K562 (cell line): ENCODE measurements around the gene SCUBE2. TPM values are rescaled to one million over a fixed set of nuclear protein-coding genes. Genes with fewer than 3 reads are reported as not detected.

ENCODE experiments used
- ATAC-seq: fragments of 200-7000 bp; cut with Tn5 transposase; 3 replicates; pipeline ENCODE4 v1.9.1; 2020; ENCODE audit warnings: moderate library complexity
- BruUV-seq: library from RNA; stranded (reverse); fragments of 400-500 nt; replicated peaks from 2 replicates; lab custom pipeline; 2021; lab: Mats Ljungman, UMichigan
- CTCF ChIA-PET: fragments of 300-600 bp; formaldehyde crosslinking; extraction: SDS; loops from one replicate; lab custom pipeline; 2021; ENCODE audit warnings: low intra/inter-chr PET ratio; lab: Yijun Ruan, JAX
- POLR2A ChIA-PET: fragments of 300-600, 350-650 bp; sonication (Branson Sonifier 250); formaldehyde crosslinking; extraction: SDS; loops from one replicate; lab custom pipeline; 2021; ENCODE audit warnings: antibody characterized with exemption, inconsistent platforms; lab: Yijun Ruan, JAX
- DNase-seq, 4 experiments: peaks; one replicate each; pipeline versions ENCODE4 v3.0.0 to v3.0.0-alpha.2; 2011 to 2018; ENCODE audit warnings: low spot score in 3 of 4, mixed read lengths in 3 of 4; ENCODE audit errors: extremely low read depth in 1 of 4
- FAIRE-seq: peaks from 2 replicates; lab custom pipeline; 2011; peaks lifted over from hg19 to GRCh38; lab: Jason Lieb, UNC
- H2AFZ ChIP-seq: 2 replicates; pipeline ENCODE4 v1.6.0; 2011; ENCODE audit warnings: low read depth, low read length, control low read depth, inconsistent platforms
- H3K27ac ChIP-seq: fragments of 200-600 bp; 3 replicates; pipeline ENCODE4 v1.8.0; 2011; ENCODE audit warnings: low read depth, mild to moderate bottlenecking, control low read depth, inconsistent platforms, low read length, moderate library complexity, mixed read lengths; ENCODE audit errors: extremely low read depth
- H3K27me3 ChIP-seq, 2 experiments: fragments of 300-600 bp in 1 of 2; 2 replicates in 1 of 2; 3 replicates in 1 of 2; pipeline versions ENCODE4 v1.6.0 to v1.8.0; 2011; ENCODE audit warnings: inconsistent platforms in 2 of 2, low read length in 2 of 2, mild to moderate bottlenecking in 1 of 2, mixed read lengths in 1 of 2, moderate library complexity in 1 of 2; ENCODE audit not compliant: control insufficient read depth in 2 of 2, insufficient read depth in 2 of 2
- H3K36me3 ChIP-seq: fragments of 300-600 bp; 3 replicates; pipeline ENCODE4 v1.8.0; 2011; ENCODE audit warnings: mild to moderate bottlenecking, low read length, inconsistent platforms; ENCODE audit not compliant: control insufficient read depth, insufficient read depth
- H3K4me1 ChIP-seq, 2 experiments: fragments of 200-600 bp in 1 of 2; replicated peaks in 1 of 2; 2 replicates in 1 of 2; 3 replicates in 1 of 2; pipeline versions ENCODE4 v1.5.1 to v1.8.0; 2011; ENCODE audit warnings: inconsistent platforms in 2 of 2, low read length in 2 of 2, mild to moderate bottlenecking in 1 of 2, mixed read lengths in 1 of 2, moderate library complexity in 1 of 2; ENCODE audit not compliant: control insufficient read depth in 2 of 2, insufficient read depth in 2 of 2
- H3K4me2 ChIP-seq: 2 replicates; pipeline ENCODE4 v1.6.1; 2011; ENCODE audit warnings: low read length, control low read depth, inconsistent platforms, mixed read lengths; ENCODE audit not compliant: insufficient read depth
- H3K4me3 ChIP-seq: fragments of 200-600 bp; sonication (generic), shearing (Covaris generic); 2 replicates; pipeline ENCODE4 v1.5.1; 2016; ENCODE audit warnings: control low read depth, inconsistent platforms
- H3K79me2 ChIP-seq: fragments of 200-600 bp; 3 replicates; pipeline ENCODE4 v1.8.0; 2011; ENCODE audit warnings: low read length, inconsistent platforms; ENCODE audit not compliant: control insufficient read depth, insufficient read depth
- H3K9ac ChIP-seq, 2 experiments: 2 replicates each; pipeline versions ENCODE4 v1.6.0 to v1.6.1; 2011; ENCODE audit warnings: low read depth in 2 of 2, low read length in 2 of 2, control low read depth in 1 of 2, inconsistent platforms in 1 of 2, mild to moderate bottlenecking in 1 of 2, mixed read lengths in 1 of 2; ENCODE audit not compliant: insufficient read depth in 1 of 2
- H3K9me1 ChIP-seq: one replicate; pipeline ENCODE4 v1.6.0; 2011; ENCODE audit warnings: inconsistent platforms, mild to moderate bottlenecking, low read length, moderate library complexity; ENCODE audit not compliant: control insufficient read depth, insufficient read depth
- H3K9me3 ChIP-seq: replicated peaks from 2 replicates; pipeline ENCODE4 v1.5.1; 2011; ENCODE audit warnings: low read depth, low read length, inconsistent platforms; ENCODE audit not compliant: control insufficient read depth, insufficient read depth
- H4K20me1 ChIP-seq: replicated peaks from 2 replicates; pipeline ENCODE4 v1.6.1; 2011; ENCODE audit warnings: low read length, inconsistent platforms, mixed read lengths; ENCODE audit not compliant: control insufficient read depth, insufficient read depth
- MECOM ChIP-seq: fragments of 250-450 bp; sonication (Bioruptor Pico); IDR thresholded peaks from 2 replicates; pipeline ENCODE4 v1.8.0; 2022; ENCODE audit warnings: inconsistent platforms
- NR4A1 ChIP-seq, 2 experiments: fragments of 250-450 bp in 1 of 2; fragments of 450-650 bp in 1 of 2; sonication (Bioruptor Pico) in 1 of 2; IDR thresholded peaks; 2 replicates each; pipeline versions ENCODE4 v1.4.0 to v1.6.1; 2016 to 2020; ENCODE audit warnings: mild to moderate bottlenecking in 2 of 2, missing compliant biosample characterization in 1 of 2, missing genetic modification characterization in 1 of 2, moderate library complexity in 1 of 2
- SMAD4 ChIP-seq: fragments of 250-450 bp; sonication (Bioruptor Pico); conservative IDR thresholded peaks from 2 replicates; pipeline ENCODE4 v1.8.0; 2021; ENCODE audit warnings: inconsistent platforms, mild to moderate bottlenecking, moderate library complexity
- SRSF3 ChIP-seq: fragments of 200-400 bp; formaldehyde crosslinking; IDR thresholded peaks from 2 replicates; pipeline ENCODE4 v1.6.1; 2016; ENCODE audit warnings: mild to moderate bottlenecking, low read length, moderate library complexity; ENCODE audit not compliant: insufficient read depth
- ZFP1 ChIP-seq: fragments of 450-650 bp; formaldehyde crosslinking; IDR thresholded peaks from 2 replicates; pipeline ENCODE4 v1.4.0; 2020; ENCODE audit warnings: mild to moderate bottlenecking, mixed read lengths
- WGBS: fragments of 100-300 bp; shearing (Covaris generic); methylation state at CpG from one replicate; pipeline ENCODE4 v1.1.6; 2016; ENCODE audit warnings: low coverage, mixed read lengths; ENCODE audit not compliant: insufficient coverage; ENCODE audit errors: missing lambda C conversion rate; 5-methylcytosine and 5-hydroxymethylcytosine counted together
- in situ Hi-C: fragments of 300-500 bp; cut with MboI; formaldehyde crosslinking; loops from 4 replicates; pipeline ENCODE4 v1.15.0; 2018; ENCODE audit warnings: inconsistent platforms, mixed read lengths
- intact Hi-C: fragments of 100-400 bp; cut with micrococcal nuclease; formaldehyde crosslinking; loops from 2 replicates; pipeline ENCODE4 v1.14.2; 2022
- polyA plus RNA-seq, 8 experiments: library from polyadenylated mRNA; depleted of rRNA in 4 of 8; stranded (reverse) in 5 of 8; unstranded in 3 of 8; fragments of >200 nt; fragmentation: Nextera tagmentation in 2 of 8; fragmentation: Illumina TruSeq in 1 of 8; extraction: Ambion mirVana in 2 of 8; extraction: Trizol in 1 of 8; gene quantifications; 2 replicates each; pipeline versions ENCODE4 v1.2.1 to v1.2.3, GENCODE V29; 2011 to 2014; ENCODE audit warnings: inconsistent platforms in 1 of 8, missing spikeins in 1 of 8
- total RNA-seq, 7 experiments: library from RNA; depleted of rRNA in 6 of 7; stranded (reverse); fragments of >200 nt in 6 of 7; fragmentation: Illumina TruSeq in 2 of 7; extraction: Trizol in 2 of 7; gene quantifications; 2 replicates each; pipeline versions ENCODE4 v1.2.1 to v1.2.3, GENCODE V29; 2011 to 2021; ENCODE audit warnings: low replicate concordance in 1 of 7

The SCUBE2 gene
- total and polyA plus RNA-seq, 9 of the 15 experiments (the other 6 are each of a cell fraction or from before 2014, with no cell fraction given) = 0.06 to 0.40 (median 0.07) TPM; not detected in 6

DNA sequence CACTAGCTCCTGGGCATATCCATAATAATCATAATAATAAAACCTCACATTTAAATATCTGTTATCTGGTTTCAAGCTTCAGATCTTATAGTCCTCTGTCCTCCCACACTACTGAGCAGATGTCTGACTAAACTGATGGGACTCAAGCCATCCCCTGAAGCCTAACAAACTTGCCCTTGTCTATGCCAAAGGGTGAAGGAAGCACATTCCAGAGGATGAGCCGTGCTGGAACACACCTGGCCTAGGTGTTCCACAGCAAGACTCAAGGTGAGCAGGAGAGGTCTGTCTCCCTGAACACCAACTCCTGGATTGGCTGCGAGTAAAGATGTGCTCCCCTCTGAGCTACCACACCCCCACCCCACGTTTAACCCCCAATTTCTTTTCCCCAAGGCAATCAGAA, 14.7 kb downstream of the SCUBE2 start:
- Histone ChIP-seq H4K20me1 (no peaks in the 10 kb centered on the region; the same call in 1 of the 2 replicates), H2AFZ (no peak overlapping the region), H3K79me2 (no peaks in the 10 kb centered on the region), H3K4me3 (no peak overlapping the region), H3K27ac (no peak overlapping the region), H3K9me3 (no peaks in the 10 kb centered on the region), H3K36me3 (no peaks in the 10 kb centered on the region), H3K9me1 (no peaks in the 10 kb centered on the region), H3K4me2 (no peak overlapping the region), H3K27me3 (peaks cover 31 to 55% of the 10 kb centered on the region in 2 experiments), H3K4me1 (0 out of 5 replicates have a peak, but pooled peaks cover 0 to 5% of the 10 kb centered on the region in 2 experiments), H3K9ac (no peak overlapping the region)
- ChIA-PET CTCF (interaction anchor here (0.9 kb wide), 1 partner anchor 61 kb away, joined by 3 read pairs; no protein-coding TSS in a partner anchor), POLR2A (interaction anchor here (0.5 to 1.1 kb wide), 3 partner anchors 9 to 17 kb away, joined by 3 to 4 read pairs (median 3); no protein-coding TSS in a partner anchor)
- intact Hi-C loops (no loop called here), in situ Hi-C loops (no loop called here)
- no peak for FAIRE-seq
- no peak for TF ChIP-seq ZFP1 (CRISPR knock-in tag)
- TF ChIP-seq SRSF3 = no peak
- TF ChIP-seq SMAD4 (CRISPR knock-in tag) = no peak
- no peak for TF ChIP-seq MECOM (CRISPR knock-in tag)
- BruUV-seq = no TSS peak
- DNase-seq = no peak
- ATAC-seq = no peak
- WGBS = 0% methylated on average over 2 of the region's 3 CpGs

DNA sequence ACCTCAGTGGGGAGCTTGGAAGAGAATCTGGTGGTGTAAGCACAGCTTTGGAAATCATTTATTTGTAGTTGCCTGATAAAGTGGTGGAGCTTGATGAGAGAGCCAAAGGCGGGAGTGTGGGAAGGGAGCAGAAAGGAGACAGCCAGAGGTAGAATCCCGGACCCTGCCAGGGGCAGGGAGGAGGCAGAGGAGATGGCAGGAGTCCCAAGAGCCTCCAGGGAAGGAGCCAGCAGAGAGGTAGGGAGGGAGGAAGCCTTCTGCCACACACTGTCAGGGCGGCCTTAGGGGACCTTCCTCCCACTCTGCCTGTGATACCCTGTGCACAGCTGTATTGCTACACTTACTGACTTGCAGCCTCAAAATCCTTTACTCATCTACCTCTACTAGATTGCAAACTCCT, 15.4 kb downstream of the SCUBE2 start:
- no peak for DNase-seq
- Histone ChIP-seq H4K20me1 (no peaks in the 10 kb centered on the region; the same call in 1 of the 2 replicates), H3K4me1 (0 out of 5 replicates have a peak, but pooled peaks cover 0 to 5% of the 10 kb centered on the region in 2 experiments), H3K27me3 (peaks cover 36 to 61% of the 10 kb centered on the region in 2 experiments), H3K36me3 (no peaks in the 10 kb centered on the region), H3K9me1 (no peaks in the 10 kb centered on the region), H2AFZ (no peak overlapping the region), H3K4me3 (no peak overlapping the region), H3K9ac (no peak overlapping the region), H3K9me3 (no peaks in the 10 kb centered on the region), H3K4me2 (no peak overlapping the region), H3K79me2 (no peaks in the 10 kb centered on the region), H3K27ac (no peak overlapping the region)
- in situ Hi-C loops = no loop called here
- ChIA-PET CTCF (interaction anchor here (0.9 kb wide), 1 partner anchor 62 kb away, joined by 3 read pairs; no protein-coding TSS in a partner anchor), POLR2A (interaction anchor here (0.5 to 1.1 kb wide), 3 partner anchors 9 to 72 kb away, joined by 3 to 4 read pairs (median 4); partner anchors contain the start of gene NRIP3)
- intact Hi-C loops = no loop called here
- ATAC-seq = 0 out of 3 replicates have a peak, but pooled peaks have one; percentile 34
- no TSS peak for BruUV-seq
- TF ChIP-seq NR4A1 (CRISPR knock-in tag; IDR thresholded peaks at IDR 0.05) = no peak
- TF ChIP-seq NR4A1 (tag; IDR thresholded peaks at IDR 0.05) = no peak
- 0% methylated on average over 3 of the region's 3 CpGs for WGBS
- no peak for FAIRE-seq
